ENCODE data around the gene PIP5K1A. TPM values are rescaled to one million over a fixed set of nuclear protein-coding genes. Genes with fewer than 3 reads are reported as not detected.

Gene PIP5K1A
- total RNA-seq, 4 donors from 2014 or later = 66.8 to 240 (median 92.6) TPM

DNA sequence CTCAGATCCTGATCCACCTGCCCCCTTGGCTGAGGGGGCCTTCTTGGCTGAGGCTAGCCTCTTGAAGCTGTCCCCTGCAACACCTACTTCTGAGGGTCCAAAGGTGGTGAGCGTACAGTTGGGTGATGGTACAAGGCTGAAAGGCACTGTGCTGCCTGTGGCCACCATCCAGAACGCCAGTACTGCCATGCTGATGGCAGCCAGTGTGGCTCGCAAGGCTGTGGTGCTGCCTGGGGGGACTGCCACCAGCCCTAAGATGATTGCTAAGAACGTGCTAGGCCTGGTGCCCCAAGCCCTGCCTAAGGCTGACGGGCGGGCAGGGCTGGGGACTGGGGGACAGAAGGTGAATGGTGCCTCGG, 89.0 kb downstream of the PIP5K1A start:
- TF ChIP-seq POLR2A (IDR thresholded peaks at IDR 0.05) = no peak
- TF ChIP-seq, protein P1, sequence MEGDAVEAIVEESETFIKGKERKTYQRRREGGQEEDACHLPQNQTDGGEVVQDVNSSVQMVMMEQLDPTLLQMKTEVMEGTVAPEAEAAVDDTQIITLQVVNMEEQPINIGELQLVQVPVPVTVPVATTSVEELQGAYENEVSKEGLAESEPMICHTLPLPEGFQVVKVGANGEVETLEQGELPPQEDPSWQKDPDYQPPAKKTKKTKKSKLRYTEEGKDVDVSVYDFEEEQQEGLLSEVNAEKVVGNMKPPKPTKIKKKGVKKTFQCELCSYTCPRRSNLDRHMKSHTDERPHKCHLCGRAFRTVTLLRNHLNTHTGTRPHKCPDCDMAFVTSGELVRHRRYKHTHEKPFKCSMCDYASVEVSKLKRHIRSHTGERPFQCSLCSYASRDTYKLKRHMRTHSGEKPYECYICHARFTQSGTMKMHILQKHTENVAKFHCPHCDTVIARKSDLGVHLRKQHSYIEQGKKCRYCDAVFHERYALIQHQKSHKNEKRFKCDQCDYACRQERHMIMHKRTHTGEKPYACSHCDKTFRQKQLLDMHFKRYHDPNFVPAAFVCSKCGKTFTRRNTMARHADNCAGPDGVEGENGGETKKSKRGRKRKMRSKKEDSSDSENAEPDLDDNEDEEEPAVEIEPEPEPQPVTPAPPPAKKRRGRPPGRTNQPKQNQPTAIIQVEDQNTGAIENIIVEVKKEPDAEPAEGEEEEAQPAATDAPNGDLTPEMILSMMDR (IDR thresholded peaks at IDR 0.05) = no peak
- no peaks in the 10 kb centered on the region for H3K9me3 ChIP-seq
- H3K4me3 ChIP-seq = no peak overlapping the region
- H3K27me3 ChIP-seq = no peaks in the 10 kb centered on the region
- no peak for DNase-seq
- H3K27ac ChIP-seq = no peak overlapping the region
- no peaks in the 10 kb centered on the region for H3K36me3 ChIP-seq
- peaks cover 0 to 11% of the 10 kb centered on the region in 2 donors for H3K4me1 ChIP-seq
- intact Hi-C loops (cut with DNase I; ENCODE audit: low total_unique reads) = no loop called here

DNA sequence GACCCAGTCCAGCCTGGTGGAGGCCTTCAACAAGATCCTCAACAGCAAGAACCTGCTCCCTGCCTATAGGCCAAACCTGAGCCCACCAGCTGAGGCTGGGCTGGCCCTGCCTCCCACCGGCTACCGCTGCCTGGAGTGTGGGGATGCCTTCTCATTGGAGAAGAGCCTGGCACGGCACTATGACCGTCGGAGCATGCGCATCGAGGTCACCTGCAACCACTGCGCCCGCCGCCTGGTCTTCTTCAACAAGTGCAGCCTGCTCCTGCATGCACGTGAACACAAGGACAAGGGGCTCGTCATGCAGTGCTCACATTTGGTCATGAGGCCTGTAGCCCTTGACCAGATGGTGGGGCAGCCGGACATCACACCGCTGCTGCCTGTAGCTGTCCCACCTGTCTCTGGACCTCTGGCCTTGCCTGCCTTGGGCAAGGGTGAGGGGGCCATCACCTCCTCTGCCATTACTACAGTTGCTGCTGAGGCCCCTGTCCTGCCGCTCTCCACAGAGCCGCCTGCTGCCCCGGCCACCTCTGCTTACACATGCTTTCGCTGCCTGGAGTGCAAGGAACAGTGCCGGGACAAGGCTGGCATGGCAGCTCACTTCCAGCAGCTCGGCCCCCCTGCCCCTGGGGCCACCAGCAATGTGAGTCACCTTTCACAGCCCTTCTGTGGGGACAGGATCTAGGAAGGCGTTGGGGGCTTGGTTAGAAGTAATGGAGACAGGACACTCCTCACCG, 89.6 kb downstream of the PIP5K1A start:
- H3K36me3 ChIP-seq = no peaks in the 10 kb centered on the region
- peaks cover 0 to 11% of the 10 kb centered on the region in 2 donors for H3K4me1 ChIP-seq
- intact Hi-C loops (cut with DNase I; ENCODE audit: low total_unique reads) = no loop called here
- no peak overlapping the region for H3K4me3 ChIP-seq
- H3K9me3 ChIP-seq = no peaks in the 10 kb centered on the region
- TF ChIP-seq POLR2A (IDR thresholded peaks at IDR 0.05) = no peak
- TF ChIP-seq, protein P1 (IDR thresholded peaks at IDR 0.05) = no peak
- H3K27ac ChIP-seq = no peak overlapping the region
- H3K27me3 ChIP-seq = no peaks in the 10 kb centered on the region
- DNase-seq = no peak

DNA sequence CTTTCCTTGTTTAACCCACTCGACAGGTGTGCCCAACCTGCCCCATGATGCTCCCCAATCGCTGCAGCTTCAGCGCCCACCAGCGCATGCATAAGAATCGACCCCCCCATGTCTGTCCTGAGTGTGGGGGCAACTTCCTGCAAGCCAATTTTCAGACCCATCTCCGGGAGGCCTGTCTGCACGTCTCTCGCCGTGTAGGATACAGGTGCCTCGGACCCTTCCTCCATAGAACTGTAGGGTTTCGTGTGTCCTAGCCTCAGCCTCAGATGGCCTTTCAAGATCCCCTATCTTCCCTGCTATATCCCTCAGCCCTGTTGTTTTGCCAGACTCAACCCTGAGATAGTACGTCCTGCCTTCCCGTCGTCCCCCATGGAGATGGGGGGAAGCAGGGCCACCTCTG, 90.2 kb downstream of the PIP5K1A start:
- TF ChIP-seq, protein P1 (IDR thresholded peaks at IDR 0.05) = no peak
- TF ChIP-seq POLR2A (IDR thresholded peaks at IDR 0.05) = no peak
- Histone ChIP-seq H3K4me3 (no peak overlapping the region), H3K27me3 (no peaks in the 10 kb centered on the region), H3K36me3 (no peaks in the 10 kb centered on the region), H3K9me3 (no peaks in the 10 kb centered on the region), H3K27ac (no peak overlapping the region), H3K4me1 (peaks cover 0 to 8% of the 10 kb centered on the region in 2 donors)
- no peak for DNase-seq
- intact Hi-C loops (cut with DNase I; ENCODE audit: low total_unique reads) = no loop called here

DNA sequence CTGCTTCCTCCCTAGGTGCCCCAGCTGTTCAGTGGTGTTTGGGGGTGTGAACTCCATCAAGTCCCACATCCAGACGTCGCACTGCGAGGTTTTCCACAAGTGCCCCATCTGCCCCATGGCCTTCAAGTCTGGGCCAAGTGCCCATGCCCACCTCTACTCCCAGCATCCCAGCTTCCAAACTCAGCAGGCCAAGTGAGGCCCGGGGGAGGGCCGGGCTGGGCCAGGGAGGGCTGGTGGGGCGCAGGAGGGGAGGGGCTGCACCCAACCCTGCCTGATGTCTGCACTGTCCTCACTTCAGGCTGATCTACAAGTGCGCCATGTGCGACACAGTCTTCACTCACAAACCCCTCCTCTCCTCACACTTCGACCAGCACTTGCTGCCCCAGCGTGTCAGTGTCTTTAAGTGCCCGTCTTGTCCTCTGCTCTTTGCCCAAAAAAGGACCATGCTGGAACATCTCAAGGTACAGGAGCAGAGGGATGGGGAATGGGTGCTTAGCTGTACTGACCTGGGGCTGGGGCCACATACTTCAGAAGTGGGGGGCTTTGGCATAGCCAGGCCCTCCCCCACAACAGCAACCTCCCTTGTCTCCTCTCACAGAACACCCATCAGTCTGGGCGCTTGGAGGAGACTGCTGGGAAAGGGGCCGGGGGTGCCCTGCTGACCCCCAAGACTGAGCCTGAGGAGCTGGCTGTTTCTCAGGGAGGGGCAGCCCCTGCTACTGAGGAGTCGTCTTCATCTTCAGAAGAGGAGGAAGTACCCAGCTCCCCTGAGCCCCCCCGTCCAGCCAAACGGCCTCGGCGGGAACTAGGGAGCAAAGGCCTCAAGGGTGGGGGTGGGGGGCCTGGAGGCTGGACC, 91.0 kb downstream of the PIP5K1A start:
- no peaks in the 10 kb centered on the region for H3K36me3 ChIP-seq
- DNase-seq = no peak
- no peaks in the 10 kb centered on the region for H3K9me3 ChIP-seq
- intact Hi-C loops (cut with DNase I; ENCODE audit: low total_unique reads) = no loop called here
- H3K27me3 ChIP-seq = no peaks in the 10 kb centered on the region
- no peak for TF ChIP-seq POLR2A (IDR thresholded peaks at IDR 0.05)
- TF ChIP-seq, protein P1 (IDR thresholded peaks at IDR 0.05) = no peak
- no peak overlapping the region for H3K27ac ChIP-seq
- H3K4me1 ChIP-seq = peaks cover 0 to under 1% of the 10 kb centered on the region in 2 donors
- H3K4me3 ChIP-seq = no peak overlapping the region

Measured in uterus (tissue), 4 donors.